LoVo (cell line): ENCODE data around the gene WDR76.

Source experiments
- DNase-seq: peaks from one replicate; pipeline ENCODE4 v3.0.0-alpha.2; 2016; ENCODE audit warnings: low spot score

WDR76 gene

GRCh38 chr15:43913941-43914340 lies 87.1 kb downstream of the WDR76 start:
- no peak for DNase-seq

- DNase-seq = no peak
Observed at GRCh38 chr15:43915631-43916325, 89.0 kb downstream of the WDR76 start.

- no peak for DNase-seq
Observed at GRCh38 chr15:43916326-43916660, 89.5 kb downstream of the WDR76 start.
